ENCODE measurements around the gene TTC7B. TPM values are rescaled to one million over a fixed set of nuclear protein-coding genes. Genes with fewer than 3 reads are reported as not detected.

Gene TTC7B
- total and polyA plus RNA-seq, 9 of the 15 experiments (the other 6 are each of a cell fraction or from before 2014, with no cell fraction given), result 2.2 to 77.2 (median 36.7) TPM

DNA sequence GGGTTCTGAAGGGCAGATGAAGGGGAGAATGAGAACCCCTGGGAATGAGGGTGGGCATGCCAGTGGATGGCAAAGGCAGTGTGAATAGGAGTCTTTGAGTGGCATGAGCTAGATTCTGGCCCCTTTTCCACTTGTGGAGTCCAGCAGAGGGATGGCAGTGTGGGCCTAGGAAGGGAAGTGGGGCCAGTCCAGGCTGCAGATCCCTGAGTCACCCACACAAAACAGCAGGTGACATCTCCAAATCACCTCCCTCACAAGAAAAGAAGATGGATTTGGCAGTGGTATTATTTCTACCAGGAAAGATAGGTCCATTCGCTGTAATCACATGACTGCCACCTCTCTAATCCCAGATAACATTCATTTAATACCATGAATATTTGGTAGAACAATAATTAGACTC lies 151.3 kb downstream of the TTC7B start:
- H3K9ac ChIP-seq (ENCODE audit: insufficient read depth in 1 of 2, low read depth in 2 of 2, low read length in 2 of 2), result no peak overlapping the region
- intact Hi-C loops (cut with micrococcal nuclease) (no loop called here), in situ Hi-C loops (cut with MboI) (no loop called here)
- BruUV-seq (replicated peaks), result no TSS peak
- ChIA-PET CTCF (ENCODE audit: low intra/inter-chr PET ratio) (no interaction called here), POLR2A (interaction anchor here (0.7 kb wide), 1 partner anchor 26 kb away, joined by 3 read pairs; no protein-coding TSS in a partner anchor)
- no peaks in the 10 kb centered on the region for H3K4me1 ChIP-seq (replicated peaks in 1 of 2; ENCODE audit: control insufficient read depth in 2 of 2, insufficient read depth in 2 of 2, low read length in 2 of 2)
- FAIRE-seq, result no peak
- WGBS (ENCODE audit: insufficient coverage, low coverage, missing lambda C conversion rate), result 43% methylated on average over 1 of the region's 1 CpG
- no peak overlapping the region for H2AFZ ChIP-seq (ENCODE audit: low read depth, low read length)
- no peaks in the 10 kb centered on the region for H3K79me2 ChIP-seq (ENCODE audit: control insufficient read depth, insufficient read depth, low read length)
- H3K4me3 ChIP-seq, result no peak overlapping the region
- no peak overlapping the region for H3K4me2 ChIP-seq (ENCODE audit: insufficient read depth, low read length)
- no peak for DNase-seq (ENCODE audit: extremely low read depth in 1 of 4, low spot score in 3 of 4)
- no peaks in the 10 kb centered on the region for H3K9me3 ChIP-seq (replicated peaks; ENCODE audit: control insufficient read depth, insufficient read depth, low read depth, low read length)
- no peak for ATAC-seq
- H3K27ac ChIP-seq (ENCODE audit: extremely low read depth, low read depth, low read length), result no peak overlapping the region
- H3K9me1 ChIP-seq (ENCODE audit: control insufficient read depth, insufficient read depth, low read length), result no peaks in the 10 kb centered on the region
- H4K20me1 ChIP-seq (replicated peaks; ENCODE audit: control insufficient read depth, insufficient read depth, low read length), result no peaks in the 10 kb centered on the region
- H3K36me3 ChIP-seq (ENCODE audit: control insufficient read depth, insufficient read depth, low read length), result peaks cover 10% of the 10 kb centered on the region; the same call in 2 of the 3 replicates
- H3K27me3 ChIP-seq (ENCODE audit: control insufficient read depth in 2 of 2, insufficient read depth in 2 of 2, low read length in 2 of 2), result no peaks in the 10 kb centered on the region
- TF ChIP-seq MCM7 (IDR thresholded peaks at IDR 0.05) (no peak), FOXK1 (CRISPR knock-in tag; IDR thresholded peaks at IDR 0.05; ENCODE audit: borderline replicate concordance) (no peak), SNIP1 (IDR thresholded peaks at IDR 0.05; ENCODE audit: low read depth) (no peak), ZKSCAN8 (CRISPR knock-in tag; IDR thresholded peaks at IDR 0.05) (no peak), TBP (optimal IDR thresholded peaks at IDR 0.05; ENCODE audit: low read depth, low read length) (no peak), CREBBP (IDR thresholded peaks at IDR 0.05; ENCODE audit: low read depth, low read length) (no peak), ZZZ3 (IDR thresholded peaks at IDR 0.05) (no peak), STAG1 (CRISPR knock-in tag; IDR thresholded peaks at IDR 0.05; ENCODE audit: borderline replicate concordance) (no peak)
- TF ChIP-seq, protein P1, sequence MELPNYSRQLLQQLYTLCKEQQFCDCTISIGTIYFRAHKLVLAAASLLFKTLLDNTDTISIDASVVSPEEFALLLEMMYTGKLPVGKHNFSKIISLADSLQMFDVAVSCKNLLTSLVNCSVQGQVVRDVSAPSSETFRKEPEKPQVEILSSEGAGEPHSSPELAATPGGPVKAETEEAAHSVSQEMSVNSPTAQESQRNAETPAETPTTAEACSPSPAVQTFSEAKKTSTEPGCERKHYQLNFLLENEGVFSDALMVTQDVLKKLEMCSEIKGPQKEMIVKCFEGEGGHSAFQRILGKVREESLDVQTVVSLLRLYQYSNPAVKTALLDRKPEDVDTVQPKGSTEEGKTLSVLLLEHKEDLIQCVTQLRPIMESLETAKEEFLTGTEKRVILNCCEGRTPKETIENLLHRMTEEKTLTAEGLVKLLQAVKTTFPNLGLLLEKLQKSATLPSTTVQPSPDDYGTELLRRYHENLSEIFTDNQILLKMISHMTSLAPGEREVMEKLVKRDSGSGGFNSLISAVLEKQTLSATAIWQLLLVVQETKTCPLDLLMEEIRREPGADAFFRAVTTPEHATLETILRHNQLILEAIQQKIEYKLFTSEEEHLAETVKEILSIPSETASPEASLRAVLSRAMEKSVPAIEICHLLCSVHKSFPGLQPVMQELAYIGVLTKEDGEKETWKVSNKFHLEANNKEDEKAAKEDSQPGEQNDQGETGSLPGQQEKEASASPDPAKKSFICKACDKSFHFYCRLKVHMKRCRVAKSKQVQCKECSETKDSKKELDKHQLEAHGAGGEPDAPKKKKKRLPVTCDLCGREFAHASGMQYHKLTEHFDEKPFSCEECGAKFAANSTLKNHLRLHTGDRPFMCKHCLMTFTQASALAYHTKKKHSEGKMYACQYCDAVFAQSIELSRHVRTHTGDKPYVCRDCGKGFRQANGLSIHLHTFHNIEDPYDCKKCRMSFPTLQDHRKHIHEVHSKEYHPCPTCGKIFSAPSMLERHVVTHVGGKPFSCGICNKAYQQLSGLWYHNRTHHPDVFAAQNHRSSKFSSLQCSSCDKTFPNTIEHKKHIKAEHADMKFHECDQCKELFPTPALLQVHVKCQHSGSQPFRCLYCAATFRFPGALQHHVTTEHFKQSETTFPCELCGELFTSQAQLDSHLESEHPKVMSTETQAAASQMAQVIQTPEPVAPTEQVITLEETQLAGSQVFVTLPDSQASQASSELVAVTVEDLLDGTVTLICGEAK (IDR thresholded peaks at IDR 0.05), result no peak
- TF ChIP-seq, protein P1 (CRISPR knock-in tag; IDR thresholded peaks at IDR 0.05), result no peak
- TF ChIP-seq, protein P2, sequence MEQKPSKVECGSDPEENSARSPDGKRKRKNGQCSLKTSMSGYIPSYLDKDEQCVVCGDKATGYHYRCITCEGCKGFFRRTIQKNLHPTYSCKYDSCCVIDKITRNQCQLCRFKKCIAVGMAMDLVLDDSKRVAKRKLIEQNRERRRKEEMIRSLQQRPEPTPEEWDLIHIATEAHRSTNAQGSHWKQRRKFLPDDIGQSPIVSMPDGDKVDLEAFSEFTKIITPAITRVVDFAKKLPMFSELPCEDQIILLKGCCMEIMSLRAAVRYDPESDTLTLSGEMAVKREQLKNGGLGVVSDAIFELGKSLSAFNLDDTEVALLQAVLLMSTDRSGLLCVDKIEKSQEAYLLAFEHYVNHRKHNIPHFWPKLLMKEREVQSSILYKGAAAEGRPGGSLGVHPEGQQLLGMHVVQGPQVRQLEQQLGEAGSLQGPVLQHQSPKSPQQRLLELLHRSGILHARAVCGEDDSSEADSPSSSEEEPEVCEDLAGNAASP (IDR thresholded peaks at IDR 0.05), result no peak

Data from K562 (cell line).